ENCODE measurements around the gene KCTD12.

KCTD12 gene

GRCh38 chr13:76889254-76889653, 3.0 kb upstream of the KCTD12 start:
- no peak for TF ChIP-seq POU2F2 (IDR thresholded peaks at IDR 0.05; ENCODE audit: low read depth, low read length)
- FAIRE-seq: peak; percentile 9
- no peak for DNase-seq (ENCODE audit: insufficient read length, low spot score)

- TF ChIP-seq SPI1 (IDR thresholded peaks at IDR 0.05; ENCODE audit: low read depth, low read length): no peak
- TF ChIP-seq POLR2A (IDR thresholded peaks at IDR 0.05; ENCODE audit: low read depth, low read length): no peak
- TF ChIP-seq POU2F2 (IDR thresholded peaks at IDR 0.05; ENCODE audit: low read depth, low read length): no peak
- no peak for TF ChIP-seq PAX5 (IDR thresholded peaks at IDR 0.05; ENCODE audit: insufficient read depth, low read length, severe bottlenecking)
- TF ChIP-seq TAF1 (IDR thresholded peaks at IDR 0.05; ENCODE audit: low read depth, low read length): no peak
- TF ChIP-seq POLR2AphosphoS5 (IDR thresholded peaks at IDR 0.05; ENCODE audit: low read depth, low read length): no peak
- DNase-seq (ENCODE audit: insufficient read length, low spot score) (no peak), FAIRE-seq (no peak)
Measured at GRCh38 chr13:76888421-76888820, 2.2 kb upstream of the KCTD12 start.

GRCh38 chr13:76887076-76887563, 915 bp upstream of the KCTD12 start:
- no peak for TF ChIP-seq SPI1 (IDR thresholded peaks at IDR 0.05; ENCODE audit: low read depth, low read length)
- TF ChIP-seq PAX5 (IDR thresholded peaks at IDR 0.05; ENCODE audit: insufficient read depth, low read length, severe bottlenecking): no peak
- TF ChIP-seq TAF1 (IDR thresholded peaks at IDR 0.05; ENCODE audit: low read depth, low read length): no peak
- no peak for TF ChIP-seq POLR2A (IDR thresholded peaks at IDR 0.05; ENCODE audit: low read depth, low read length)
- no peak for TF ChIP-seq POLR2AphosphoS5 (IDR thresholded peaks at IDR 0.05; ENCODE audit: low read depth, low read length)
- TF ChIP-seq POU2F2 (IDR thresholded peaks at IDR 0.05; ENCODE audit: low read depth, low read length): no peak
- DNase-seq (ENCODE audit: insufficient read length, low spot score) (no peak), FAIRE-seq (no peak)

- DNase-seq (ENCODE audit: insufficient read length, low spot score) (no peak), FAIRE-seq (no peak)
- TF ChIP-seq TAF1 (IDR thresholded peaks at IDR 0.05; ENCODE audit: low read depth, low read length) (no peak), POU2F2 (IDR thresholded peaks at IDR 0.05; ENCODE audit: low read depth, low read length) (no peak), POLR2A (IDR thresholded peaks at IDR 0.05; ENCODE audit: low read depth, low read length) (no peak), PAX5 (IDR thresholded peaks at IDR 0.05; ENCODE audit: insufficient read depth, low read length, severe bottlenecking) (no peak), POLR2AphosphoS5 (IDR thresholded peaks at IDR 0.05; ENCODE audit: low read depth, low read length) (no peak), SPI1 (IDR thresholded peaks at IDR 0.05; ENCODE audit: low read depth, low read length) (no peak)
Measured at GRCh38 chr13:76886005-76886291, 257 bp downstream of the KCTD12 start.

- DNase-seq (ENCODE audit: insufficient read length, low spot score) (peak; percentile 35), FAIRE-seq (peak; percentile 95)
- no peak for TF ChIP-seq POLR2AphosphoS5 (IDR thresholded peaks at IDR 0.05; ENCODE audit: low read depth, low read length)
- TF ChIP-seq PAX5 (IDR thresholded peaks at IDR 0.05; ENCODE audit: insufficient read depth, low read length, severe bottlenecking): no peak
- no peak for TF ChIP-seq POLR2A (IDR thresholded peaks at IDR 0.05; ENCODE audit: low read depth, low read length)
- no peak for TF ChIP-seq SPI1 (IDR thresholded peaks at IDR 0.05; ENCODE audit: low read depth, low read length)
- TF ChIP-seq TAF1 (IDR thresholded peaks at IDR 0.05; ENCODE audit: low read depth, low read length): no peak; the same call in 1 of the 2 replicates
- no peak for TF ChIP-seq POU2F2 (IDR thresholded peaks at IDR 0.05; ENCODE audit: low read depth, low read length)
Measured at GRCh38 chr13:76885203-76886004, 801 bp downstream of the KCTD12 start.

GRCh38 chr13:76884907-76885202, 1.4 kb downstream of the KCTD12 start:
- DNase-seq (ENCODE audit: insufficient read length, low spot score) (no peak), FAIRE-seq (no peak)
- TF ChIP-seq PAX5 (IDR thresholded peaks at IDR 0.05; ENCODE audit: insufficient read depth, low read length, severe bottlenecking) (no peak), SPI1 (IDR thresholded peaks at IDR 0.05; ENCODE audit: low read depth, low read length) (no peak), POLR2A (IDR thresholded peaks at IDR 0.05; ENCODE audit: low read depth, low read length) (no peak), POU2F2 (IDR thresholded peaks at IDR 0.05; ENCODE audit: low read depth, low read length) (no peak), POLR2AphosphoS5 (IDR thresholded peaks at IDR 0.05; ENCODE audit: low read depth, low read length) (no peak), TAF1 (IDR thresholded peaks at IDR 0.05; ENCODE audit: low read depth, low read length) (no peak)

GRCh38 chr13:76884186-76884906, 1.9 kb downstream of the KCTD12 start:
- no peak for TF ChIP-seq POU2F2 (IDR thresholded peaks at IDR 0.05; ENCODE audit: low read depth, low read length)
- TF ChIP-seq POLR2AphosphoS5 (IDR thresholded peaks at IDR 0.05; ENCODE audit: low read depth, low read length): no peak
- TF ChIP-seq PAX5 (IDR thresholded peaks at IDR 0.05; ENCODE audit: insufficient read depth, low read length, severe bottlenecking): no peak
- TF ChIP-seq POLR2A (IDR thresholded peaks at IDR 0.05; ENCODE audit: low read depth, low read length): no peak
- TF ChIP-seq TAF1 (IDR thresholded peaks at IDR 0.05; ENCODE audit: low read depth, low read length): no peak
- TF ChIP-seq SPI1 (IDR thresholded peaks at IDR 0.05; ENCODE audit: low read depth, low read length): no peak
- peak; percentile 58 for FAIRE-seq

GRCh38 chr13:76883236-76883635, 3.0 kb downstream of the KCTD12 start:
- TF ChIP-seq POU2F2 (IDR thresholded peaks at IDR 0.05; ENCODE audit: low read depth, low read length): no peak
- TF ChIP-seq POLR2AphosphoS5 (IDR thresholded peaks at IDR 0.05; ENCODE audit: low read depth, low read length): no peak
- no peak for TF ChIP-seq TAF1 (IDR thresholded peaks at IDR 0.05; ENCODE audit: low read depth, low read length)
- TF ChIP-seq SPI1 (IDR thresholded peaks at IDR 0.05; ENCODE audit: low read depth, low read length): no peak
- no peak for TF ChIP-seq POLR2A (IDR thresholded peaks at IDR 0.05; ENCODE audit: low read depth, low read length)
- no peak for TF ChIP-seq PAX5 (IDR thresholded peaks at IDR 0.05; ENCODE audit: insufficient read depth, low read length, severe bottlenecking)
- peak; percentile 43 for FAIRE-seq
- no peak for DNase-seq (ENCODE audit: insufficient read length, low spot score)

More at GRCh38 chr13:76884186-76884906, 1.9 kb downstream of the KCTD12 start:
- no peak for DNase-seq (ENCODE audit: insufficient read length, low spot score)

- DNase-seq (ENCODE audit: insufficient read length, low spot score) (no peak), FAIRE-seq (peak; percentile 80)
- TF ChIP-seq PAX5 (IDR thresholded peaks at IDR 0.05; ENCODE audit: insufficient read depth, low read length, severe bottlenecking): no peak
- no peak for TF ChIP-seq POU2F2 (IDR thresholded peaks at IDR 0.05; ENCODE audit: low read depth, low read length)
- TF ChIP-seq POLR2A (IDR thresholded peaks at IDR 0.05; ENCODE audit: low read depth, low read length): no peak
- no peak for TF ChIP-seq TAF1 (IDR thresholded peaks at IDR 0.05; ENCODE audit: low read depth, low read length)
- no peak for TF ChIP-seq SPI1 (IDR thresholded peaks at IDR 0.05; ENCODE audit: low read depth, low read length)
- TF ChIP-seq POLR2AphosphoS5 (IDR thresholded peaks at IDR 0.05; ENCODE audit: low read depth, low read length): no peak
Measured at GRCh38 chr13:76882431-76882830, 3.8 kb downstream of the KCTD12 start.
